Hippocampal formation (tissue), 2 donors: ENCODE measurements around the gene ALDH1B1.
"Not testable (repeated sequence)": the region's sequence is repeated elsewhere in the genome, so short reads cannot be mapped to it uniquely, and the experiment has no call there.

Experiments used
- DNase-seq, 2 donors: peaks; one replicate each; lab custom pipeline; 2025; lab: John Stamatoyannopoulos, UW

The ALDH1B1 gene

GRCh38 chr9:38361473-38361850, 31.0 kb upstream of the ALDH1B1 start:
- DNase-seq, result no peak

DNA sequence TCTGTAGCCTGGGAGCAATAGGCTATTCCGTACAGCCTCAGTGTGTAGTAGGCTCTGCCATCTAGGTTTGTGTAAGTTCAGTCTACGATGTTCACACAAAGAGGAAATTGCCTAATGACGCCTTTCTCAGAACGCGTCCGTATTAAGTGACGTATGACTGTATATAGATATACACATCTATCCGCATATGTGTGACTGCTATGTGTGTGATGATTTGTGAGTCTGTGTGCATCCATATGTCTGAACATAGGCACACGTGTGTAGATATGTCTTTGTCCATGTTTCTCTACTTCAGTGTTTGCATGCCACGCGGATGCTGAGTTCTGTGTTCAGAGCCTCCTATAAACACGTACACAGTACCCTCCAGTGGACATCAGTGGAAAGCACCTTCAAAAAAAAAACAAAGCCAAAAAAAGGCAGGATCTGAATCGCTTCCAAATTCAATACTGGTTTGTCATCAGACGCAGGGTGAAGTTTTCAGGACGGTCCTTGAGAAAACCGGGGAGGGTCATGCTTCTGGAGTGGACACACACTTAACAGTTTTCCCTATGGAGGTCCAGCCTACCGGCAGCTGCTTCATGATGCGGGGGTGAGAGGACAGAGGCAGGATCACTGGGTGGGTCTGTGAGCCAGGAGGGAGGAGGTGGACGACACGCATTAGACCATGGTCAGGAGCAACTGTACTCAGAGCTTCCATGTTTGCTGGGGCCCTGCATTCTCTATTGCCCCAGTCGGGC, 29.5 kb upstream of the ALDH1B1 start:
- peak; percentile 14 to 45 for DNase-seq

GRCh38 chr9:38363589-38363925, 28.9 kb upstream of the ALDH1B1 start:
- no peak for DNase-seq

- no peak for DNase-seq
Measured at GRCh38 chr9:38367898-38368297, 24.6 kb upstream of the ALDH1B1 start.

GRCh38 chr9:38368731-38369130, 23.8 kb upstream of the ALDH1B1 start:
- no peak for DNase-seq

DNA sequence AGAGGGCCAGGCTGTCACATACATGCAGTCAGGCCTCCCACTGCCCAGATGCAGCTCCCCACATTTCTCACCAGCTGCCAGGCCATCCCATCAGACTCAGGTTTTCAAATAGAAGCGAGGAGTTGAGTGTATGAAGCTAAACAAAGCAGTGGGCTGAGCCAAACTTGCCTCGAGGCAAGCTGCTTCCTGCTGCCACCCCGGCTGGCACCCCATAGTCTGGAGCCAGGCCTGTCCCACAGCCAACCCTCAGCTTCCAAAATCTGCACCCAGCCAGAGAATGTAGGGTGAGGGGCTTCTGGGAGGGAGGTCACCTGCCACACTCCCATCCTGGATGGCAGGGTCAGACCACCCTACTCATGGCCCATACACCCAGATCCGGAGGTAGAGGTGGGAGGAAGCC, 22.3 kb upstream of the ALDH1B1 start:
- no peak for DNase-seq

DNA sequence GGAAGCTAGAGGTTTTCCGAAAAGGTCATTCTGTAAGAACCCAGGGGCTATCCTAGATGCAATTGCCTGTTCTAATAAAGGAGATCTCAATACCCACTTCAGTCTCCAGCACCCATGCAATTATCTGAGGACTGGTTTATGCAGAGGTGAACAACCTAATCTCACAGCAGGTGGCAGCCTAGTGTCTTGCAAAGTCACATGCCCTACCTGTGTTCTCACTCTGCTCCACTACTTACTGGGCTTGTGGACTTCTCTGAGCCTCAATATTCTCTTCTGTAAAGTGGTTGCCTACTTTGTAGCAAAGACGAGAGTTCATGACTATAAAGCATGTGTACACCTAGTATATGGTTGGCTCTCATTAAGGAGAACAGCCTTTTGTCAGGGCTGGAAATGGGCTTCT, 21.0 kb upstream of the ALDH1B1 start:
- no peak for DNase-seq

DNA sequence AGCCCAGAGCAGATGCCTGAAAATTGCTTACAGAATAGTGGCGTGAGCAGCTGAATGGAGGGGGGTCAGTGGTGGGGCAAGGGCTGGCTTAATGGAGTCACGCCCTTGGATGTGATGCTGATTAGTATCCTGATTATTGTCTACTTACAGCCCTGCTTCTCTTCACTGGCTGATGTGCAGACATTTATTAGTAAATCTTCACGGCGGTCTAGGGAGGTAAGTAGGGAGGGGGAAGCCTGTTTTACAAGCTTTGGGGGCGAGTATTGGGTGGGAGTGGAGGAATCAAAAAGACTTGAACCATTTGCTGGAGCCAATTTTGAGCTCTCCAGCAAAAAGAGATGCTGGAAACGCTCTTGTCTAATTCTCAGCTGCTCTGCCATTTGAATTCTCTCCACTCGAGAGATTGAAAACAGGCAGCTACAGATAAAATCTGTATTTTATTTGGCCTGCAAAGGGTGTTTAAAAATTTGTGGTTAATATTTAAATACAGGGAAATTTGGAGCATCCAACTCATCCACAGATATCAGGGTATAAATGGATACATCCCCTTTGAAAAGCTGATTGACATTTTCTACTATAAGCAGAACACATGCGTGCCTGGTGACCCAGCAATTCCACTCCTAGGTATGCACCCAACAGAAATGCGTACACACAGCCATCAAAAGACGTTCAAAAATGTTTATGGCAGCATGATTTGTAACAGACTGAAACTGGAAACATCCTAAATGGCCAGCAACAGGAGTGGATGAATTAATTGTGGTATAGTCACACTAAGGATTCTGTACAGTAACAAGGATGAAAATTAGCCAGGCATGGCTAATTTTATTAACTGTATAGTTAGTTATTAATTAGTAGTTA, 19.5 kb upstream of the ALDH1B1 start:
- no peak for DNase-seq

DNA sequence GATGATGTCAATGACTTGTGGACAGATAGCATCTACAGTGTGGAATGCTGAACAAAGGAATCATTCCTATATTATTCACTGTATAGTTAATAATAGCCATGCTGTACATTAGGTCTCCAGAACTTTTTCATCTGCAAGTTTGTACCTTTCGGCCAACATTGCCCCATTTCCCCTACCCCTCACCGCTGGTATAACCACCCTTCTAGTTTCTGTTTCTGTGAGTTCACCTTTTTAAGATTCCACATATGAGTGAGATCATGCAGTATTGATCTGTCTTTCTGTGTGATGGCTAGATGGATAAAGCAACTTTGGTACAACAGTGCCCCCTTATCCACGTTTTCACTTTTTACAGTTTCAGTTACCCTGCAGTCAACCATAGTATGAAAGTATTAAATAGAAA, 18.8 kb upstream of the ALDH1B1 start:
- DNase-seq, result no peak

GRCh38 chr9:38374847-38375571, 17.5 kb upstream of the ALDH1B1 start:
- no peak for DNase-seq

DNA sequence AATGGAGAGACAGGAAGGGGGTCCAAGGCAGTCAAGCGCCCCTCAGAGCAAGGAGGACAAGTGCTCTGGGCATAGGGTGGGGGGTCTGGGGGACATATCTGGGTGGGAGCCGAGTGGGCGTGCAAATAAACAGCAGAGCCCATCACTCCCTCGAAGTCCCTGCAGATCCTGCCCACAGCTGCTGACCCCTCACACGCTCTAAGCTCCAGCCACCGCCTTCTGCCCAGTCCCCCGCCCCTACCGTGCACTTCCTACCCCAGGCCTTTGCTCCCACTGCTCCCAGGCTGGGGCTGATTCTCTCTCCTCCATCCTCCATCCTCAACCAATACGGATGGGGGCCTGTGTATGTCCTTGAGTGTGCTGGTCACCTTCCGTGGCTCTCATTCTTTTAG, 16.9 kb upstream of the ALDH1B1 start:
- no peak for DNase-seq

- DNase-seq, result no peak
Measured at GRCh38 chr9:38376021-38376670, 16.4 kb upstream of the ALDH1B1 start.

- not testable (repeated sequence) for DNase-seq
Measured at GRCh38 chr9:38377336-38378083, 15.0 kb upstream of the ALDH1B1 start.

GRCh38 chr9:38380230-38380871, 12.2 kb upstream of the ALDH1B1 start:
- DNase-seq, result no peak

GRCh38 chr9:38380872-38381534, 11.5 kb upstream of the ALDH1B1 start:
- no peak for DNase-seq

DNA sequence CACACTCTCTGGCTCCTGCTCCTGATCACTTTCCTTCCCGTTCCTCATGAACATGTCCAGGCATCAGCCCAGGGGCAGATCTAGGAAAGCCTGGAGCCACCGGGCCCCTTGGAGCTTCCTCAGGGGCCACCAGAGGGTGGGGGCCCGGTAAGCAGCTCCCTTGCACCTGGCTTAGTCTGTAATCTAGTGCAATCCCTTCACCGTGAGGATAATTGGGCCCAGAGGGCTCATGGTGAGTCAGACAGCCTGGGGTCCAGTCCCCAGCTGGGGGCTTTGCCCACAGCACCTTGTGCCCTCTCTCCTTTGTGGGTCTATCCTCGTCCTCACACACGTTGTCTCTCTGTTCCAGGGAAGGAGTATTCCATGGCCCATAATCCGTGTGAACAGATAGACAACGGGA, 10.4 kb upstream of the ALDH1B1 start:
- no peak for DNase-seq

DNA sequence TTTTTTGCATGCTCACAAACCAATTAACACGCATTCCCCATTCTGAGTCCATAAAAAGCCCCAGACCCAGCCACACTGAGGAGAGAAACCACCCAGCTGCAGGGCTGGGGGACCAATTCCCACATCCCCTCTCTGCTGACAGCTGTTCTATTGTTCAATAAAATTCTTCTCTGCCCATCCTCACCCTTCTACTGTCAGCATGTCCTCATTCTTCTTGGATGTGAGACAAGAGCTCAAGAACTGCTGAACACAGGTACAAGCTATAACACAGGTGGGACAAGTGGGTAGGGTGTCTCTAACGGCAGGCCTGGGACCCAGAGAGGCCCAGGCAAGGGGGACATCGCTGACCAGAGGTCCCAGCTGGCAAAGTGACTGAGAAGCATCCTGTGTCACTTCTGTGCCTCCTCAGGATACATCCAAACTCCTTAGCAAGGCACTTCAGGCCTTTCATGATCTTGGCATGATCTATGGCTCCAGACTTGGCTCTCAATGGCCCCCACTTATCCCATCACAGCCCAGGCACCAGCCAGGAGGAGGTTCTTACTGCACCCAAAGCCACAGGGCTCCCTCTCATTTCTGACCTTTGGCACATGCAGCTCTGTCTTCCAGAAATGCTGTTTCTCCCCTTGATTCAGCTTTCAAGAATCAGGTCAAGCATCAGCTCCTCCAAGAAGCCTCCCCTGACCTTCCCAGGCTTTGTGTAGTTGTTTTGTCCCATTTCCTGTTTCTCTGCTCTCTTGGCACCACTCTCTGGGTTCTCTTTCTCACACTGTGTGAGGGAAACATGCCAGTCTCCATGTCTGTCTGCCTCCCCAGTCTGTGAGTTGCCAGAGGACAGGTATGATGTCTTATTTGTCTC, 7.3 kb upstream of the ALDH1B1 start:
- no peak for DNase-seq

DNA sequence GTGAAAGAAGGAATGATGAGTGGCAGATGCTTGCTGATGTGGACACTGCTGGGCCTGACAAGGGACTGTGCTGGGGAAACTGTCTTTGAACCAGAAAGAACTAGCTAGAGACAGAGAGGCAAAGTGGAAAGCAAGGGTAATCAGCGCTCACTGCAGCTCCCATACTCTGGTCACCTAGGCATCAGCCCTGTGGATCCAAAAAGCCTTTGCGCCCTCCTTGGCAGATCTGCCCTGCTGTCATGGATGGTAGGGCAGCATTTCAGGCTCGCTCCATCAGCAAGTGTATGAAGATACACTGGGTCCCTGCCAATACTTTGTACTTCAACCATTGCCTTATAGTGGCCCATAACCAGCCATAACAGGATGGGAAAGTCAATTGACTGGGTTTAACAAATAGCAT, 6.6 kb upstream of the ALDH1B1 start:
- DNase-seq, result no peak

DNA sequence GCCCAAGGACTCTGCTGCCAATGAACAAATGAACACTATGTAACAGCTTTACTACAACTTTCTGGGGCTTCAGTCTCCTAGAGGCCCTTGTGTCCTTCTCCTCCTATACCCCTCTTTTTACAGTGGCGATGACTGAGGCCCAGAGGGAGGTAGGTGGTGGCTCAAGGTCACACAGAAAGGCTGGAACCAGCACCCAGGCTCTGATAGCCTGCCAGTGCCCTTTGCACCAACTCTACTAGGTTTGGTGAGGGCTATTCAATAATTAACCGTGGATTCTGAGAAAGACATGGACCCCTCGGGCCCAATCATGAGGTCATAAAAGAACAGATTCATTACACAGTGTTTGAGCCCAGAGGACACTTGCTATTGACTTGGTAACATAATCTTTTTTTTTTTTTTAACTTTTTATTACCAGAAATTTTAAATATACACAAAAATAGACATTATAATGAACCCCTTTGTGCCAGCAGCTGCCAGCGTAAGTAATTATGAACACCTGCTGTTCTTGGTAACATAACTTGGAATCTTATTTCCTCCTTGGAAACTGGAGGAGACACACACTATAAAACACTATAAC, 6.1 kb upstream of the ALDH1B1 start:
- no peak for DNase-seq
